HG02870 (cell line): ENCODE data around the gene ADCY7.
"Not testable (repeated sequence)": the region's sequence is repeated elsewhere in the genome, so short reads cannot be mapped to it uniquely, and the experiment has no call there.

Experiments
- ATAC-seq: cut with Tn5 transposase; IDR thresholded peaks from one replicate; pipeline ENCODE4 v1.9.1; 2021; ENCODE audit warnings: mild to moderate bottlenecking, moderate library complexity; ENCODE audit not compliant: unreplicated experiment

ADCY7 gene

DNA sequence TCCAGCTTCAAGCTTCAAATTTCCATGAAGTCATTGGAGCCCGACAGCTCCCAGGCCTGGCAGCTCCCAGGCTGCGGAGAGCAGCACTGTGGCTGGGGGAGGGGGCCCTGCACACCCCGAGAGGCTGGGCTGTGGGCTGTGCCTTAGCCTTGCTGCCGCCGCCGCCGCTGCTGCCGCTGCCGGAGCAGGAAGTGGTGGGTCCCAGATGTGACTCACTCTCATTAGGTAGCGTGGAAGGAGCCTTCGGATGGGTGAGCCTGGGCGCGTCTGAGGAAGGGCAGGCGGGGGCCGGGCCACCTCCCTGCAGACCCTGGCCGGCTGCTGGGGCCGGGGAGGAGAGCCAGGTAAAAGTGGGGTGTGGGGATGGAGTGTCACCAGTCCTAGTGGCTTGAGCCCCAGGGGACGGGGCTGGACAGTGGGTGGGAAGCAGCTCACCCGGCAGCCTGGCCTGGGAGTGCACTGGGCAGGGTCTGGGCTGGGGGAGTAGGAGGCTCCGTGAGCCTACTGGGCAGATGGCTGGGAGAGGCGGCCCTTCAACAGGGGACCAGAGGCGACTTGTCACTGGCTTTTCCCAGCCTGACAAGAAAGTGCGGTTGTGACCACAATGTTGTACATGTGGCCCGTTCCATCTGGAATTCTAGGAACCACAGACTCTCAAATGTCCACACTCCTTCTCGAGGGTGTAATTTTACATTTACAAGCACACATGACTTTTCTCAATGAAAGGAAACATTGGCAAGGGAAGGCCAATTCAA, at the start of gene ADCY7:
Gene ADCY7, plus strand, starts transcription at position 215 of the 755 bp plus-strand sequence. CDS start 21,629 bp downstream, outside the sequence.
- ATAC-seq = peak; percentile 70

DNA sequence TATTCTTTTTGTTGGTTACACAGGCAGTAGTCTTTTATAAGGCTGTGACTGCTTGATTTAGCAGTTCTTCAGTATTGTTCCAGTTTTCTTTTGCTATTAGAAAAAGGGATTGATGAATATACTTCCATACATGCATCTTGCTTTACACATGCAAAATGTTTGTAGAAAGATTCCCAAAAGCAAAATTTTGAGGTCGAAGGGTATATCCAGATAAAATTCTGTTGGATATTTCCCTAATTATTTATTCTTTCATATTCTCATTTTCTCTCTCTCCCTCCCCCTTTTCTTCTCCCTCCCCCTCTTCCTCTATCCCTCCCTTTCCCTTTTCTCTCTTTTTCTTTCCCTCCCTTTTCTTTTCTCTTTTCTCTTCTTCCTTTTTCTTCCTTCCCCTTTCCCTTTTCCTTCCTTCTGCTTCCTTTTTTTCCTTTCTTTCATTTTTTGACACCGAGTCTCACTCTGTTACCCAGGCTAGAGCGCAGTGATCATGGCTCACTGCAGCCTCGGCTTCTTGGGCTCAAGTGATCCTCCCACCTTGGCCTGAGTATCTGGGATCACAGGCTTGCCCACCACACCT, 46.9 kb upstream of the ADCY7 start:
- no peak for ATAC-seq

DNA sequence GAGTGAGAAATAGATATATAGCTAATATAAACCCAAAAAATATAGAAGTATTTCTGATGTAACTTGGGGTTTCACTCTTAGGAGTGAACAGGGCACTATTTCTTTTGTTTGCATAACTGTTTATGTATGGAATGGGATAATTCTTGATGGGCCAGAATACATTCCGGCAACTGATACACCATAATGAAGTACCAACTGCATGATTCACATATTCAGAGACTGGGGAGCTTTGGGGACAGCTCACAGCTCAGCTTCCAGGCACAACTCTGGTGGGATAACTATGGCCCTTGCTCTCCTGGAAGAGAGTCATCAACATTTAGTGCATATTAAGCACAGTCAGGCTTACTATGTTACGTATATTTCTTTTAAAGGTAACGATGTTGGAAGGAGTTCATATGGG, 42.1 kb upstream of the ADCY7 start:
- ATAC-seq = no peak

DNA sequence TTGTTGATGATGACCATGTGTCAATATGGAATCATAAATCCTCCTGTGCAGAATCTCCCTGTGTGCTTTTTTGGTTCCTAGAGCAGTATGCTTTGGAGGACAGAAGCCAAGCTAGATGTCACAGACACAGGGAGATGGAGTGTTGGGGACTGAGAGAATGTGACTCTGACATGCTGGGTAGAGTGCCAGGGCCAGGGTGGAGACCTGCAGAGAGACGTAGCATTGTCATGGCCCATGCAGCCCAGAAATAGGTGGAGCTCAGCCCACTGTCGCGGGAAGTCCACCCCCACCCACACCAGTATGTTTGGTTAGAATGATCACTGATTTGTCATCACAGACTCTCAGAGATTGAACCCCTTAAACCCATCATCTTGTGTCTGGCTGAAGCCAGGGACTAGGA, 39.2 kb upstream of the ADCY7 start:
- no peak for ATAC-seq

DNA sequence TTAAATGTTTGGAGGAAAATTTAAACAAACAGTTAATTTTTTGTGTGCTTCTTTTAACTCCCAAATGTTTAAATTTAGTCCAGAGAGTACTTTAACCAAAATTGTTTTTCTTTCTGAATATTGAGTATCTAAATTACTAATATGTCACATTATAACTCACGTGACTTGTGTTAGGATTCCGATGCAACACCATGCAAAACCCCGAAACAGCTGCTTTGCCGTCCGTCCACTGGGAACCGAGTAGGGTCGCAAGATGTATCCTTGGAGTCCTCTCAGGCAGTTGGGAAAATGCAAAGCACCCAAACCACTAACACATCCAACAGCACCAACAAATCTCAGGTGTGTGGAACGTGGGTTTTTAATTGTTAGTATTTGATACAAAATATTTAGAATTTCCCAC, 38.7 kb upstream of the ADCY7 start:
- no peak for ATAC-seq

DNA sequence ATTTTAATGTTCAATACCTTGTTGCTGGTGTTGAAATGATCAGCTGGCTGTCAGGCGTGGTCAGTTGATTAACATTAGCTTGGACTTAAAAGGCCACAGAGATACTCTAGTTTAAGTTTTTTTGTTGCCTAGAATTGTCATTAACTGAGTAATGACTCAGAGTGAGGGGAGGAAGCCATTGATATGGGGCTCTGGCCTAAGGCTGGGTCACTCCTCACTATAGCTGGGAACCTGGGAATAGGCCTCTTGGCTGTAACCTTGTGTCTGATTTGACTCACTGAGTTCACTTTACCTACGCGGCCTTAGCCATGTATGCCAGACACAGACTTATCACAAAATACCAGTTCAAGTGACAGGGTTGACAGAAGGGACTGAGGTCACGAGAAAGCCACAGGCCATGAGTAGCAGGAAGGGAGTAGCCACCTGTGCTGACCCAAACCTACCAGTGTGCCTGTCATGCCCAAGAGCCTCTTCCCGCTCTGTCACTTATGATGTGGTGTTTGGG, 37.9 kb upstream of the ADCY7 start:
- no peak for ATAC-seq

DNA sequence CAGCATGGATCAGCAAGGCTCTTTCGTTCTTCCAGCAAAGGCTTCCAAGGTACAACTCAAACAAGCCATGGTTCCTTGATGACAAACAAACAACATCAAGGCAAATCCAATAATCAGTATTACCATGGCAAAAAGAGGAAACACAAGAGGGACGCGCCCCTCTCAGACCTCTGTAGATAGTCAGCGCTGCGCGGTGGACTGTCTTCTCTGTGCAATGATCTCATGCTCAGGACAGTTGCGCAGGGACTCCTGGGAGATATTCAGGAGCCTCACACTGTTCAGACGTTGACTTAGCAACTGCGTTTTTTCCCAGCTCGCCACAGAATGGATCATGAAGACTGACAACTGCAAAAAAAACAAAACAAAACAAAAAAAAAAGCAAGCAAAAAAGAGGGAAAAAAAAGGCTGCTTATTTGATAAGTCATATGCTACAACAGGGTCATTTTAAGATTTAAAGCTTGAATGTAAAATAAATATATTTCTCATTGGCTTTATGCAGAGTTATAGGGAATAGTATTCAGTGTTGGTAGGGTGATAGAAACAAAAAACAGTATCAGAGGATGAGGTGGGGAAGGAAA, 37.1 kb upstream of the ADCY7 start:
- ATAC-seq = no peak

DNA sequence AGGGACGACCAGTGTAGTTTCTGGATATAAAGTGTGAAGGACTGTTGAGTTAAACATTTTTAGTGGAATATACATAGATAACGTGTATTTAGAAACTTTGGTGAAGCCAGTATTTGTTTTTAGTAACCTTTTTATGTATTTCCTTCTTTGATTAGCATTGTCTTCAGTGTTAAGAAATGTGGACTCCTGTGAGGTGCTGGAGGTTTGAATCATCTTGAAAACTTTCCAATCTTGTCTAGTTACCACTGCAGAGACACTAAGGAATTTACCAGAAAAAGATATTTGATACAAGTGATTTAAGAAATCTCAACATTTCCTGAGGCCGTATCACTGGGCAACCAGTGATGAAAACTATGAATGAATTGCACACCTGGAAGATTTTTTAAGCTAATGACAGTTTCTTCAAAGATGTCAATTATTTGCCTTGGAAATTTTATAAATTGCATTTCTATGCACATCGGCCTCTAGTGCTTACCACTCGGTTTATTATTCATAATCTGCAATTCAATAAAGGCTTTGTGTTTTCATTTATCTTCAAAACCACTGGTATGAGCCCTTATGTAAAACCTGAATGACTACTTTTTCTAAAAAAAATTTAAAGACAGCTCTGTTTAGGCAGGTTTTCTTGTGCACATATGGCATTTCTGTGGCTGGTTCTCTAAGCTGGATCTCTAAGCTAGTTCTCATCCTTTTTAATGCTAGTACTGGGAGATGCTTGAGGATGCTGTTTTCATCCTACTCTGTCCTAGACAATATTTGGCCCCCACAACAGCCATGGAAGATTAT, 31.4 kb upstream of the ADCY7 start:
- ATAC-seq = no peak

DNA sequence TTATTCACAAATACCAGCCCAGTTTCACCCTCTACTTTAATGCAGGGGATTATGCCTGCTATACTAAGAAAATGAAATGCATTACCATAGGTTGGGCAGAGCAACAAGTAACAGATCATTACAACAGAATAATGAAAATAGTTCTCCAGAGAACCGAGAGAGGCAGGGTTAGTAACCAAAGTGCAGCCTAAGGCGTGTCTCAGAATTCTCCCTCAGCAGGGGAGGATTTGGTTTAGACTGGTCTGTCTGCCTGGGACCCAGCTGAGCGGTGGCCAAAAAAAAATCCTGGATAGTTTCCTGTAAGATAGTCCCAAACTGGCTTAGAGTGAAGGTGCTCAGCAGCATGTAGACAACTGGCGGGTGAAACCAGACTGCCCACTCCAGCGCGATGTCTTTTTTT, 30.8 kb upstream of the ADCY7 start:
- ATAC-seq = no peak

DNA sequence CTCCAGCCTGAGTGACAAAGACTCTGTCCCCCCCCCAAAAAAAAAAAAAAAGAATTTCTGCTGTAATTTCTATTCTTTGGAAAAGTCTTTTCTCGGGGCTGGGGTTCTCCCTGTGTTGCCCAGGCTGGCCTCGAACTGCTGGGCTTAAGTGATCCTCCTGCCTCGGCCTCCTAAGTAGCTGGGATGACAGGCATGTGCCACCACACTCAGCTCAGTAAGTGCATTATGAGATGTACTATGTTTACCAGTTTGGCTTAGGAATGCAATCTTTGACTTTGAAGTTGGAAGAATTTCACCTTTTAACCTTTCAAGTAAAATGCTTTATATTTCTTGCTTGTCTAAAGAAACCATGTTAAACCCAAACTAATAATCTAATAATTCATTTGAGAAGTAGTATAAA, 28.0 kb upstream of the ADCY7 start:
- ATAC-seq = no peak

DNA sequence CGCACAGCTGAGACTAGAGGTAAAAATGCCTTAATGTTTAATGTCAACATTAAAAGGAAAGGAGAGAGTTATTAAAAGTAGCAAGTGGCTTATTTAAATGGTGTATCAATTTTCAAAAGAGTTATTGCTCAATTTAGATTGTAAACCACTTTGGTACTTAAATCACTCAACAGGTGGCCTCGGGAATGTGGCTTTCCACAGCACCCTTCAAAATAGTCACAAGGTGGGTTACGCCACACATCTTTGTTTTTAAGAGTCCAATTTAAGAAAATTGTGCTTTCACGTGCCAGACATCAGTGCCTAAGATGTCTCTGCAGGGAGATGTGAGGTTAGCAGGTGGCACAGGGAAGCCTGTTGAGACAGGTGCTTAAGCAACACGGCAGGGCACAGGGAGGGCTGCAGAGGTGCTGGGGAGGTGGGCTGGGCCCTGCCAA, 27.5 kb upstream of the ADCY7 start:
- no peak for ATAC-seq

DNA sequence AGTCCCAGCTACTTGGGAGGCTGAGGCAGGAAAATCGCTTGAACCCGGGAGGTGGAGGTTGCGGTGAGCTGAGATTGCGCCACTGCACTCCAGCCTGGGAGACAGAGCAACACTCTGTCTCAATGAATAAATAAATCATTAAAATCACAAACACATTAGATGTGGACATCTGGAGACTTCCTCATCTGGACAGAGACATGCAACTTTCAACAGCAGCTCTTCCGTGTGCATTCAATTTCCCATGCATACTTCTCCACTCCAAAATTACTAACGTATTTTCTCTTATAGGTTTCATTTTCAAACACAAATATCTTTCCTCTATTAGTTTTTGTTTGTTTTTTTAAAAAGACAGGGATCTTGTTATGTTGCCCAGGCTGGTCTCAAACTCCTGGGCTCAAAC, 23.3 kb upstream of the ADCY7 start:
- not testable (repeated sequence) for ATAC-seq

DNA sequence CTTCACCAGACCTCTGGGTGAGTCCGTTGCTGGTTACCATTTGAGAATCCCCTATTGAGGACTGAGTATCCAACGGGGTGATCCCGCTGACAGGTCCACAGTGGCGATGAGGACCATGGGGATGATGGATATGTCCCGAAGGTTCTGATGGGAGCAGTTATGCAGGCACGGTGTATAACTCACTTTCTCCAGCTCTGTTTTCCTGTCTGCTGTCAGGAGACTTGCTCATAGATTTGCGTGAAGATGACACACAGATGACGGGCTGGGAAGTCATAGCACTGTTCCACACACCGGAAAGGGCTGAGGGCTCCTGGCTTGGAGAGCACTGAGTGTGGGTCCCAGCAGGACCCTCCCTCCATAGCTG, 22.2 kb upstream of the ADCY7 start:
- ATAC-seq = no peak

DNA sequence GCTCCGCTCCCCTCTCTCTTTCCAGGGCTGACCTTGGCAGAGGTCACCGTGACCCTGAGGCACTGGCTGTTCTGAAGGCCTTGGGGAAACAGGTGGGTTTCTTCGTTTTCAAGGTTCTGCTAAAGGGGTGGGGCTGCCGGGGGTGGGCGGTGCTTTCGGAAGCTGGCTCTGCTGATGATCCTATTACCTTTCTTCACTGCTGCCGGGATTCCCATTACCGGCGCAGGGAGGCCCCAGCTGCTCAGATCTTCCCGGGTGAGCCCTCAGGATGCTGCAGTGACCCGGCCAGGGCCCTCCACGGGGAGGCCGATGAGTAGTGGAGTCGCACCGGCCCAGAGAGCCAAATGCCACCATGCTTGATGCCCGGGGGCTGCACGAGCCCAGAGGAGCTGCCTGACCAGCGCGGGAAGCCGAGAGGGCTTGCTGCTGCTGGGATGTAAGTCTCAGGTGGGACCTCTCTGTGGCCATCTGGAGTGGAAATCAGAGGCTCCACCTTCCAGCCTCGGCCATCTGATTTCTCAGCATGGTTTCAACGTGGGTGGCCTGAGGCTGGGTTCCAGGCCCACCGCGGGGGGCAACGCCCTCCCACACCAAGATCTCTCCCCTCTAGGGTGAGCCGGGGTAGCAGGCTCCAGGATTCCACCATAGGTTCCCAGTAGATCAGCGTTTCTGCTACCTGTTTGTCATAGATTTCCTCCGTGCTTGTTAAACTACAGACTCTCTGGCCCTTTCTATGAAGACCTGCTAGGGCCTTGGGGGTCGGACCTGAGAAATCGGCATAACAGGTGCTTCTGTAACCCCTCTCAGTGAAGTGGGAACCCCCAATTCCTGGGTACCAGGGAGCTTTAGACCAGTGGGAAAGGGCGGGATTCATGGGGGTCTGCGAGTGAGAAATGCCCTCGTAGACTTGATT, 21.6 kb upstream of the ADCY7 start:
- no peak for ATAC-seq

DNA sequence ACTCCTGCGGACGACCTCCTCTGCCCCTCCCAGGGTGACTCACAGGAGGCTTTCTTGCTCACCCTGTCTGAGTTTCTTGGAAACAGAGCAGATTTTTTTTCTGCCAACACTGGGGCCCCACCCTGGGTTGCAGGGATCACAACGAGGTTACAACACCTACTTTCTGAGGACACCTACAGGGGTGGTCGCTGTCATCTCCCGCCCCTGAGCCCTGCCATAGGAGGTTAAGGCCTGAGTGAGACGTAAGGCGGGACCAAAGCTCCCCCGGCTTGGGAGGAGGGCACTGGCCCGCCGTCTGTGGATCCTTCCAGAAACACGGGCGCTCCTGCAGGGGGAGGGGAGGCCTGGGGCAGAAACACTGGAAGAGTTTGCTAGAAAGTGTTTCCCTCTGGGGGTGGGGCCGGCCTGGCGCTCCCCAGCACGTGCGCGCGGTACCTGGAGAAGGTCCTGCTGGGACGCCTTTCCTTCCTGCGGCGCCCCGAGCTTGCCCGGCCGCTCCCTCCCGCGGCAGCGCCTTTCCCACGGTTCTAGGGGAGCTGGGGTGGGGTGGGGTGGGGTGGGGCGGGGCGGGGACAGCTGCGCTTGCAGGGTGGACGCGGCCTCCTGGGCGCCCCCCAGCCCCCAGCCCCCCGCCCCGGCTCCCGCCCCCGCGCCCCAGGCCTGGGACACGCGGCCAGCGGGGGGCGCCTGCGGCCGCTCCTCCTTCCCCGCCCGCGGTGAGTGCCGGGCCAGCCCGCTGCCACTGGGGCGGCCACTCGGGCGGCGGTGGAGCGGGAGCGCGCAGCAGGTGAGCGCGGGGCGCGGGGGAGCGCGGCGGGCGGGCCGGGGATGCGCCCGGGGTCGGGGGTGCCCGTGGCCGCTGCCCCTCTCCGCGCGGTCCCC, 20.7 kb upstream of the ADCY7 start:
- peak; percentile 51 for ATAC-seq

DNA sequence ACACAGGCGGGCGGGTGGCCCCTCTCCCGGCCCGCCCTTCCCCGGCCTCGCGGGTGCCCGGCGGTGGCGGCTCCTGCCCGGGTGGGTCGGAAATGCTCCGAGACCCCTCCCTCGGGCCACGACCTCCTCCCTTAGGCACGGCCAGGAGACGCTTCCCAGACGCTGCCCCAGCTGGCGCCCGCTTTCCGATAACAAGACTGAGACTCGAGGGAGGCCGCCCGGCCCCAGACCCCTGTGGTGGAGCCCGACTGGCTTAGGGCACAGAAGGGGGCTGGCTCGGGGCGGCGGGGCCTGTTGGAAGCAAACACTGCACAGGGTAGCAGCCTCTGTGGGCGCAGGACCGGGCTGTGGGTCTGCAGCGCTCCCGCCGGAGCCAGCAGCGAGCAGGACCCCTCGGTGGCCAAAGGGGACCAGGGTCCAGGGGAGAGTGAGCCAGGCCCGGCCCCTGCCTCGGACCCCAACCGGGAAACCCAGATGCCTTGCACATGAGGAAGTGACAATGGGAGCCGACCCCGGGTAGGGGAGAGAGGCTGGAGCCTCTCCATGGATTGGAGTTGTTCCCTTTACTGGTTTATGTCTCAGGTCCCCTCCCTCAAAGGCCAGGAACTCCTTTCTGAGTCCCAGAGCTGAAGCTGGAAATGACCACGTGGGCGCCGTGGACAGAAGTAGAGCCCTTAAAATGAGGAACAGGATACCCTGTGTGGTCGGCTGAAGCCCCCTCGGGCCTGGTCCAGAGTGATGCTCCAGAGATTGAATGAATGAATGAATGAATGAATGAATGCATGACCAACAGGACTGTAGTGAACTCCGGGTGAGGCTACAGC, 19.8 kb upstream of the ADCY7 start:
- ATAC-seq = peak; percentile 26

DNA sequence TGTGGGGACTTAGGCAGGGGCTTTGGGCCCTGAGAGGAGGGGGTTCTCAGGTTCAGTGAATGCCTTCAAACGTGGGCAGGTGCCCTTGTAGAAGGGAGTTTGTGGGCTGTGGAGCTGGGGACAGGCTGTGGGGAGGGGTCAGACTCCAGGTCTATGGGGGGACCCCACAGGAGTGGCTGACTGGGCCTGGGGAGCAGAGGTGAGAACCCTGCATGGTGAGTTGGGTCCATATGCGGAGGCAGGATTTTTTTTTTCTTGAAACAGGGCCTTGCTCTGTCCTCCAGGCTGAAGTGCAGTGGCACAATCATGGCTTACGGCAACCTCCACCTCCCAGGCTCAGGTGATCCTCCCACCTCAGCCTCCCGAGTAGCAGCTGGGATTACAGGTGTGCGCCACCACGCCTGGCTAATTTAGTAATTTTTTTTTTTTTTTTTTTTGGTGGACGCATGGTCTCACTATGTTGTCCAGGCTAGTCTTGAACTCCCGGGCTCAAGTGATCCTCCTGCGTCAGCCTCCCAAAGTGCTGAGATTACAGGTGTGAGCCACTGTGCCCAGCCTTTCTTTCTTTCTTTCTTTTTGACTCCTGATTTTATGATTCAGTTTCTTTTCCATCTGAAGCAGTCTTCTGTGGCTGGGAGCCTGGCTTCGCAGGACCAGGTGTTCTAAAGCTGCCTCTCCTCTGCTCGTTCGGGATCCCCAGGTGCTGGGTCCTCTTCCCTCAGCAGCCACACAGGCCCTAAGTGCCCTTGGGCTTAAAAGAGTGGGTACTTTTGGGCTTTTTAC, 19.0 kb upstream of the ADCY7 start:
- ATAC-seq = no peak
